ENCODE measurements around the gene SMAD6.

Gene SMAD6

GRCh38 chr15:66704803-66705153 lies 2.7 kb downstream of the SMAD6 start:
- H3K4me3 ChIP-seq (ENCODE audit: control insufficient read depth, low read depth, low read length), result peak overlapping the region; percentile 79
- TF ChIP-seq CTCF (IDR thresholded peaks at IDR 0.05; ENCODE audit: control insufficient read depth, insufficient read depth, low read depth, low read length, missing control alignments), result no peak
- no peak for DNase-seq (ENCODE audit: low read depth)

- TF ChIP-seq CTCF (IDR thresholded peaks at IDR 0.05; ENCODE audit: control insufficient read depth, insufficient read depth, low read depth, low read length, missing control alignments), result no peak
- no peak for DNase-seq (ENCODE audit: low read depth)
- peak overlapping the region; percentile 79 for H3K4me3 ChIP-seq (ENCODE audit: control insufficient read depth, low read depth, low read length)
These were observed 3.5 kb downstream of the SMAD6 start for GRCh38 chr15:66705277-66706146.

- TF ChIP-seq CTCF (IDR thresholded peaks at IDR 0.05; ENCODE audit: control insufficient read depth, insufficient read depth, low read depth, low read length, missing control alignments), result peak; percentile 61
- DNase-seq (ENCODE audit: low read depth), result no peak
- peak overlapping the region; percentile 11; the same call in 1 of the 2 replicates for H3K4me3 ChIP-seq (ENCODE audit: control insufficient read depth, low read depth, low read length)
These were observed 4.2 kb downstream of the SMAD6 start for GRCh38 chr15:66706225-66706732.

GRCh38 chr15:66706840-66707239 lies 4.8 kb downstream of the SMAD6 start:
- no peak for TF ChIP-seq CTCF (IDR thresholded peaks at IDR 0.05; ENCODE audit: control insufficient read depth, insufficient read depth, low read depth, low read length, missing control alignments)
- DNase-seq (ENCODE audit: low read depth), result no peak
- H3K4me3 ChIP-seq (ENCODE audit: control insufficient read depth, low read depth, low read length), result peak overlapping the region; percentile 19; the same call in 1 of the 2 replicates

- TF ChIP-seq CTCF (IDR thresholded peaks at IDR 0.05; ENCODE audit: control insufficient read depth, insufficient read depth, low read depth, low read length, missing control alignments), result peak; percentile 27
- peak overlapping the region; percentile 12 for H3K4me3 ChIP-seq (ENCODE audit: control insufficient read depth, low read depth, low read length)
- no peak for DNase-seq (ENCODE audit: low read depth)
These were observed 5.5 kb downstream of the SMAD6 start for GRCh38 chr15:66707310-66708082.

GRCh38 chr15:66708389-66708788 lies 6.4 kb downstream of the SMAD6 start:
- no peak overlapping the region for H3K4me3 ChIP-seq (ENCODE audit: control insufficient read depth, low read depth, low read length)
- no peak for TF ChIP-seq CTCF (IDR thresholded peaks at IDR 0.05; ENCODE audit: control insufficient read depth, insufficient read depth, low read depth, low read length, missing control alignments)
- no peak for DNase-seq (ENCODE audit: low read depth)

Measured in AG09309 (cell line).